Kidney (tissue), 14 donors: ENCODE data around the gene DRAXIN. TPM values are rescaled to one million over a fixed set of nuclear protein-coding genes. Genes with fewer than 3 reads are reported as not detected.

ENCODE experiments used
- DNase-seq, 5 donors: peaks; one replicate each; pipeline ENCODE4 v3.0.0-alpha.2; 2013 to 2020
- FAIRE-seq: peaks from 2 replicates; lab custom pipeline; 2012; peaks lifted over from hg19 to GRCh38; lab: Jason Lieb, UNC
- H3K27ac ChIP-seq, 2 donors: one replicate each; pipeline ENCODE4 v1.7.0; 2013; ENCODE audit warnings: low read depth in 2 of 2, low read length in 2 of 2, inconsistent platforms in 1 of 2
- H3K27me3 ChIP-seq: one replicate; pipeline ENCODE4 v1.7.1; 2013; ENCODE audit warnings: low read length, inconsistent platforms; ENCODE audit not compliant: control insufficient read depth, insufficient read depth
- H3K36me3 ChIP-seq, 3 donors: one replicate each; pipeline versions ENCODE4 v1.7.0 to v1.7.1; 2013; ENCODE audit warnings: low read length in 3 of 3, control low read depth in 1 of 3, inconsistent platforms in 1 of 3; ENCODE audit not compliant: insufficient read depth in 3 of 3, control insufficient read depth in 2 of 3
- H3K4me1 ChIP-seq, 3 donors: one replicate each; pipeline versions ENCODE4 v1.7.0 to v1.7.1; 2013; ENCODE audit warnings: low read length in 3 of 3, inconsistent platforms in 1 of 3, low read depth in 1 of 3; ENCODE audit not compliant: control insufficient read depth in 2 of 3, insufficient read depth in 2 of 3
- H3K4me3 ChIP-seq, 3 donors: one replicate each; pipeline versions ENCODE4 v1.7.0 to v1.8.1; 2013; ENCODE audit warnings: low read length in 3 of 3, control low read depth in 1 of 3, inconsistent platforms in 1 of 3
- H3K9ac ChIP-seq, 3 donors: one replicate each; pipeline versions ENCODE4 v1.7.0 to v1.7.1; 2013; ENCODE audit warnings: low read length in 3 of 3, control low read depth in 1 of 3, inconsistent platforms in 1 of 3
- H3K9me3 ChIP-seq, 3 donors: one replicate each; pipeline versions ENCODE4 v1.7.0 to v1.7.1; 2013; ENCODE audit warnings: low read length in 3 of 3, control low read depth in 1 of 3, inconsistent platforms in 1 of 3; ENCODE audit not compliant: control insufficient read depth in 2 of 3, insufficient read depth in 1 of 3
- CTCF ChIP-seq: IDR thresholded peaks from 3 replicates; pipeline ENCODE4 v1.5.1; 2012; ENCODE audit warnings: mild to moderate bottlenecking, moderate library complexity, borderline replicate concordance; ENCODE audit not compliant: insufficient read depth; ENCODE audit errors: extremely low read depth
- intact Hi-C: fragments of 100-400 bp; cut with DNase I; formaldehyde crosslinking; loops from one replicate; pipeline ENCODE4 v1.11.1; 2022
- polyA plus RNA-seq: library from polyadenylated mRNA; stranded (reverse); fragments of 350-450 nt; fragmentation: Illumina TruSeq; extraction: RNeasy Lipid Tissue Mini Kit (QIAGEN cat#74804); gene quantifications from one replicate; pipeline ENCODE4 v1.2.3, GENCODE V29; 2014; ENCODE audit warnings: low read depth, low replicate concordance; ENCODE audit not compliant: insufficient read depth
- total RNA-seq: library from RNA; stranded (reverse); fragmentation: NEBNext Ultra II Directional; extraction: Animal tissue kit (Norgen Biotek cat#: 25700); gene quantifications from one replicate; pipeline ENCODE4 v1.2.1, GENCODE V29; 2021
- donor health status: control.
- donor health status: control.
- donor health status: control.
- donor health status: control.
- donor health status: control.
- donor health status: DM: yes; HTN: yes; CAD: no.
- donor health status: Normal renal cell carcinoma (clear cell type).

DRAXIN gene
- total and polyA plus RNA-seq, 2 donors from 2014 or later, result 0.17 to 0.28 TPM

GRCh38 chr1:11701981-11702803, 10.7 kb downstream of the DRAXIN start:
- Histone ChIP-seq H3K36me3 (no peaks in the 10 kb centered on the region), H3K4me1 (peaks cover 0 to 6% (median 5%) of the 10 kb centered on the region in 3 donors), H3K27me3 (peaks cover 5% of the 10 kb centered on the region), H3K27ac (no peak overlapping the region), H3K9me3 (peaks cover 0 to 2% (median 0%) of the 10 kb centered on the region in 3 donors), H3K9ac (no peak overlapping the region), H3K4me3 (no peak overlapping the region)
- FAIRE-seq (no peak), DNase-seq (no peak)
- intact Hi-C loops, result no loop called here
- TF ChIP-seq CTCF, result no peak

GRCh38 chr1:11703357-11704193, 12.1 kb downstream of the DRAXIN start:
- H3K27me3 ChIP-seq, result peaks cover 5% of the 10 kb centered on the region
- H3K27ac ChIP-seq, result no peak overlapping the region
- no peaks in the 10 kb centered on the region for H3K36me3 ChIP-seq
- intact Hi-C loops, result no loop called here
- no peak overlapping the region for H3K9ac ChIP-seq
- FAIRE-seq (no peak), DNase-seq (no peak)
- H3K4me3 ChIP-seq, result no peak overlapping the region
- peaks cover 0 to 2% (median 0%) of the 10 kb centered on the region in 3 donors for H3K9me3 ChIP-seq
- TF ChIP-seq CTCF, result no peak
- H3K4me1 ChIP-seq, result peaks cover 0 to 10% (median 5%) of the 10 kb centered on the region in 3 donors

- DNase-seq (peak in 1 of 5 donors; percentile 13), FAIRE-seq (no peak)
- Histone ChIP-seq H3K4me3 (no peak overlapping the region), H3K27ac (no peak overlapping the region), H3K4me1 (peaks cover 0 to 10% (median 5%) of the 10 kb centered on the region in 3 donors), H3K36me3 (no peaks in the 10 kb centered on the region), H3K9me3 (peaks cover 0 to 2% (median 0%) of the 10 kb centered on the region in 3 donors), H3K27me3 (peaks cover 5% of the 10 kb centered on the region), H3K9ac (no peak overlapping the region)
- intact Hi-C loops, result no loop called here
- no peak for TF ChIP-seq CTCF
Observed at GRCh38 chr1:11704194-11704529, 12.7 kb downstream of the DRAXIN start.
